SU-DHL-6 (cell line): ENCODE measurements around the gene XYLT1.

Experiments
- EZH2phosphoT487 ChIP-seq: fragments of 200-600 bp; sonication (generic), shearing (Covaris generic); conservative IDR thresholded peaks from 2 replicates; pipeline ENCODE4 v1.6.1; 2018; ENCODE audit warnings: mild to moderate bottlenecking, antibody characterized with exemption, low read length, moderate library complexity, mixed read lengths
- TF ChIP-seq, protein P1 (sequence below): fragments of 200-600 bp; sonication (generic); IDR thresholded peaks from one replicate; pipeline ENCODE4 v1.5.1; 2017; ENCODE audit warnings: antibody characterized with exemption, mild to moderate bottlenecking, low read length, moderate library complexity; ENCODE audit not compliant: insufficient read depth, poor library complexity, severe bottlenecking

DNA sequence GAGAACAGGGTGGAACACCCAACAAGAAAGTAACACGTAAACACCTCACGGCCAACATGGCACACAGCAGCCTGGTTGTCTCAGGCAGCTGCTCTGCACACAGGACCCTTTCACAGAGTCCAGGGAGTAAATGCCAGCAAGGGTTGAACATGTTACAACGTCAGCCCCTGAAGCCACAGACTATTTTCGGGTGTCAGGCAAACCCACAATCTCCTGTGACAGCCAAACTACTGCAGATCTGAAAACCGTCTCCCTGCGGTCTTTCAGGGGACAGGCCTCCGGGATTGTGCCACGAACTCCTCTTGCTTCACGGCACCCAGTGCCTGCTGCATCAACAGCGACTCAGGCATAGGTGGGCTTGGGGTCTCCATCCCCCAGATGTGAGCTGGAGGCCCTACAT is 127.7 kb downstream of the XYLT1 start:
- TF ChIP-seq, protein P1, sequence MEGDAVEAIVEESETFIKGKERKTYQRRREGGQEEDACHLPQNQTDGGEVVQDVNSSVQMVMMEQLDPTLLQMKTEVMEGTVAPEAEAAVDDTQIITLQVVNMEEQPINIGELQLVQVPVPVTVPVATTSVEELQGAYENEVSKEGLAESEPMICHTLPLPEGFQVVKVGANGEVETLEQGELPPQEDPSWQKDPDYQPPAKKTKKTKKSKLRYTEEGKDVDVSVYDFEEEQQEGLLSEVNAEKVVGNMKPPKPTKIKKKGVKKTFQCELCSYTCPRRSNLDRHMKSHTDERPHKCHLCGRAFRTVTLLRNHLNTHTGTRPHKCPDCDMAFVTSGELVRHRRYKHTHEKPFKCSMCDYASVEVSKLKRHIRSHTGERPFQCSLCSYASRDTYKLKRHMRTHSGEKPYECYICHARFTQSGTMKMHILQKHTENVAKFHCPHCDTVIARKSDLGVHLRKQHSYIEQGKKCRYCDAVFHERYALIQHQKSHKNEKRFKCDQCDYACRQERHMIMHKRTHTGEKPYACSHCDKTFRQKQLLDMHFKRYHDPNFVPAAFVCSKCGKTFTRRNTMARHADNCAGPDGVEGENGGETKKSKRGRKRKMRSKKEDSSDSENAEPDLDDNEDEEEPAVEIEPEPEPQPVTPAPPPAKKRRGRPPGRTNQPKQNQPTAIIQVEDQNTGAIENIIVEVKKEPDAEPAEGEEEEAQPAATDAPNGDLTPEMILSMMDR: no peak
- no peak for TF ChIP-seq EZH2phosphoT487
